HepG2 (cell line): ENCODE measurements around the gene DNASE2. TPM values are rescaled to one million over a fixed set of nuclear protein-coding genes. Genes with fewer than 3 reads are reported as not detected.

ENCODE experiments used
- DNMT3B ChIP-seq: conservative IDR thresholded peaks from 2 replicates; pipeline ENCODE4 v1.6.1; 2016; ENCODE audit warnings: missing biosample characterization, control low read depth
- NFYC ChIP-seq: IDR thresholded peaks from 2 replicates; pipeline ENCODE4 v1.6.1; 2016; ENCODE audit warnings: missing genetic modification reagents, missing compliant biosample characterization
- NR2C2 ChIP-seq: sonication (generic); formaldehyde crosslinking; IDR thresholded peaks from 2 replicates; pipeline ENCODE4 v1.4.0; 2020; ENCODE audit warnings: missing genetic modification reagents, mild to moderate bottlenecking, moderate library complexity, borderline replicate concordance
- PAWR ChIP-seq: sonication (generic); formaldehyde crosslinking; IDR thresholded peaks from 2 replicates; pipeline ENCODE4 v1.4.0; 2020; ENCODE audit warnings: missing genetic modification reagents, mild to moderate bottlenecking, borderline replicate concordance
- STAT5B ChIP-seq: sonication (generic); formaldehyde crosslinking; IDR thresholded peaks from 2 replicates; pipeline ENCODE4 v1.4.0; 2020; ENCODE audit warnings: missing genetic modification reagents
- TAF1 ChIP-seq: sonication (generic); formaldehyde crosslinking; IDR thresholded peaks from 2 replicates; pipeline ENCODE4 v1.4.0; 2020; ENCODE audit warnings: missing genetic modification reagents
- ZC3H13 ChIP-seq: sonication (generic); formaldehyde crosslinking; IDR thresholded peaks from 2 replicates; pipeline ENCODE4 v1.8.1; 2023; ENCODE audit warnings: mild to moderate bottlenecking, missing genetic modification reagents, moderate library complexity
- ZNF101 ChIP-seq: sonication (generic); formaldehyde crosslinking; IDR thresholded peaks from 2 replicates; pipeline ENCODE4 v1.4.0; 2020; ENCODE audit warnings: mild to moderate bottlenecking, low read depth, missing genetic modification reagents, borderline replicate concordance
- ZNF256 ChIP-seq: sonication (generic); formaldehyde crosslinking; conservative IDR thresholded peaks from 2 replicates; pipeline ENCODE4 v1.4.0; 2020; ENCODE audit warnings: missing genetic modification reagents
- ZNF468 ChIP-seq: sonication (generic); formaldehyde crosslinking; IDR thresholded peaks from 2 replicates; pipeline ENCODE4 v1.8.0; 2022; ENCODE audit warnings: mild to moderate bottlenecking, moderate library complexity, missing genetic modification reagents
- ZNF552 ChIP-seq: sonication (generic); formaldehyde crosslinking; IDR thresholded peaks from 2 replicates; pipeline ENCODE4 v1.9.0; 2022; ENCODE audit warnings: missing genetic modification reagents, mild to moderate bottlenecking, borderline replicate concordance
- ZNF558 ChIP-seq: sonication (generic); formaldehyde crosslinking; IDR thresholded peaks from 2 replicates; pipeline ENCODE4 v1.9.0; 2022; ENCODE audit warnings: mild to moderate bottlenecking, missing genetic modification reagents, borderline replicate concordance
- polyA plus RNA-seq, 8 experiments: library from polyadenylated mRNA; depleted of rRNA in 3 of 8; stranded (reverse) in 7 of 8; unstranded in 1 of 8; fragments of >200 nt; fragmentation: Illumina TruSeq in 4 of 8; extraction: Trizol in 4 of 8; gene quantifications; 2 replicates each; pipeline versions ENCODE4 v1.2.1 to v1.2.3, GENCODE V29; 2011 to 2016; ENCODE audit warnings: low read depth in 4 of 8, missing spikeins in 1 of 8, mixed read lengths in 1 of 8; ENCODE audit not compliant: insufficient read depth in 1 of 8
- total RNA-seq, 5 experiments: library from RNA; depleted of rRNA; stranded (reverse); fragments of >200 nt; fragmentation: Illumina TruSeq; extraction: Trizol; gene quantifications; 2 replicates each; pipeline ENCODE4 v1.2.3, GENCODE V29; 2016; ENCODE audit warnings: low read depth in 1 of 5
- TF ChIP-seq, protein P1 (sequence below): sonication (generic); formaldehyde crosslinking; IDR thresholded peaks from 2 replicates; pipeline ENCODE4 v1.4.0; 2020; ENCODE audit warnings: mild to moderate bottlenecking, missing genetic modification reagents
- TF ChIP-seq, protein P2 (sequence below): sonication (generic); formaldehyde crosslinking; IDR thresholded peaks from 2 replicates; pipeline ENCODE4 v1.8.0; 2023; ENCODE audit warnings: mild to moderate bottlenecking, missing genetic modification reagents
- TF ChIP-seq, protein P3 (sequence below): sonication (generic); formaldehyde crosslinking; IDR thresholded peaks from 2 replicates; pipeline ENCODE4 v1.8.0; 2022; ENCODE audit warnings: mild to moderate bottlenecking, missing genetic modification reagents, borderline replicate concordance
- TF ChIP-seq, protein P4 (sequence below): sonication (generic); formaldehyde crosslinking; IDR thresholded peaks from 2 replicates; pipeline ENCODE4 v1.8.0; 2022; ENCODE audit warnings: missing genetic modification reagents, mild to moderate bottlenecking, borderline replicate concordance

DNASE2 gene
- total and polyA plus RNA-seq, 2 of the 13 experiments (the other 11 are each of a cell fraction or from before 2014, with no cell fraction given), result 7.5 to 16.2 TPM

DNA sequence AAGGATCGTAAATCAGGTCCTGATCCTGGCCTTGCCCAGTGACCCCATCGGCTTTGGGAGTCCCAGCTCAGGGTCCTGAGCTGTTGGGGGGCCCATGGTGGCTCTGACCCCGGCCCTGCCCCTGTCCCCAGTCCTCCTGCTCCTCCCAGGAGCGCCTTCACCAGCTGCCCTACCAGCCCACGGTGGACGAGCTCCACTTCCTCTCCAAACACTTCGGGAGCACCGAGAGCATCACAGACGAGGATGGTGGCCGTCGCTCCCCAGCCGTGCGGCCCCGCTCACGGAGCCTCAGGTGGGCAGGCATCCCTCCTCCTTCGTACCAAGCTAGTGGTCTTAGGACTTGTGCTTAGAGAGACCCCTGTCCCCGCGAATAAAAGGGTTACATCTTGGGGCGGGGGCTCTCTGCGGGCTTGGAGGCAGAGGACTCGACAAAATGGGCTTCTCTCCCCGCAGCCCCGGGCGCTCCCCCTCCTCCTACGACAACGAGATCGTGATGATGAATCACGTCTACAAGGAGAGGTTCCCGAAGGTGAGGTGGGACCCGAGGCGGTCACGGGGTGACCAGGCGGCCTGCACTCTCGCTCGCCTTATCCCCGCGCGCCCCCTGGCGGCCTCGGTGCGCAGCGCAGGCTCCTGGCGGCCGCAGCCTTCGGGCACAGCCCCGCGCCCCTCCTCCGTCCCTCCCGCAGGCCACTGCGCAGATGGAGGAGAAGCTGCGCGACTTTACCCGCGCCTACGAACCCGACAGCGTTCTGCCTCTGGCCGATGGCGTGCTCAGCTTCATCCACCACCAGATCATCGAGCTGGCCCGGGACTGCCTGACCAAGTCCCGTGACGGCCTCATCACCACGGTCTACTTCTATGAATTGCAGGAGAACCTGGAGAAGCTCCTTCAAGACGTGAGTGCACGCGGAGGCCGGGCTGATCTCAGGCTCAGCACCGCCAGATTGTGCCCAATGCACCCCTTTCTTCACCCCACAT lies 33.8 kb downstream of the DNASE2 start (continued):
- TF ChIP-seq STAT5B (CRISPR knock-in tag), result no peak
- no peak for TF ChIP-seq DNMT3B (CRISPR knock-in tag)
- TF ChIP-seq, protein P1, sequence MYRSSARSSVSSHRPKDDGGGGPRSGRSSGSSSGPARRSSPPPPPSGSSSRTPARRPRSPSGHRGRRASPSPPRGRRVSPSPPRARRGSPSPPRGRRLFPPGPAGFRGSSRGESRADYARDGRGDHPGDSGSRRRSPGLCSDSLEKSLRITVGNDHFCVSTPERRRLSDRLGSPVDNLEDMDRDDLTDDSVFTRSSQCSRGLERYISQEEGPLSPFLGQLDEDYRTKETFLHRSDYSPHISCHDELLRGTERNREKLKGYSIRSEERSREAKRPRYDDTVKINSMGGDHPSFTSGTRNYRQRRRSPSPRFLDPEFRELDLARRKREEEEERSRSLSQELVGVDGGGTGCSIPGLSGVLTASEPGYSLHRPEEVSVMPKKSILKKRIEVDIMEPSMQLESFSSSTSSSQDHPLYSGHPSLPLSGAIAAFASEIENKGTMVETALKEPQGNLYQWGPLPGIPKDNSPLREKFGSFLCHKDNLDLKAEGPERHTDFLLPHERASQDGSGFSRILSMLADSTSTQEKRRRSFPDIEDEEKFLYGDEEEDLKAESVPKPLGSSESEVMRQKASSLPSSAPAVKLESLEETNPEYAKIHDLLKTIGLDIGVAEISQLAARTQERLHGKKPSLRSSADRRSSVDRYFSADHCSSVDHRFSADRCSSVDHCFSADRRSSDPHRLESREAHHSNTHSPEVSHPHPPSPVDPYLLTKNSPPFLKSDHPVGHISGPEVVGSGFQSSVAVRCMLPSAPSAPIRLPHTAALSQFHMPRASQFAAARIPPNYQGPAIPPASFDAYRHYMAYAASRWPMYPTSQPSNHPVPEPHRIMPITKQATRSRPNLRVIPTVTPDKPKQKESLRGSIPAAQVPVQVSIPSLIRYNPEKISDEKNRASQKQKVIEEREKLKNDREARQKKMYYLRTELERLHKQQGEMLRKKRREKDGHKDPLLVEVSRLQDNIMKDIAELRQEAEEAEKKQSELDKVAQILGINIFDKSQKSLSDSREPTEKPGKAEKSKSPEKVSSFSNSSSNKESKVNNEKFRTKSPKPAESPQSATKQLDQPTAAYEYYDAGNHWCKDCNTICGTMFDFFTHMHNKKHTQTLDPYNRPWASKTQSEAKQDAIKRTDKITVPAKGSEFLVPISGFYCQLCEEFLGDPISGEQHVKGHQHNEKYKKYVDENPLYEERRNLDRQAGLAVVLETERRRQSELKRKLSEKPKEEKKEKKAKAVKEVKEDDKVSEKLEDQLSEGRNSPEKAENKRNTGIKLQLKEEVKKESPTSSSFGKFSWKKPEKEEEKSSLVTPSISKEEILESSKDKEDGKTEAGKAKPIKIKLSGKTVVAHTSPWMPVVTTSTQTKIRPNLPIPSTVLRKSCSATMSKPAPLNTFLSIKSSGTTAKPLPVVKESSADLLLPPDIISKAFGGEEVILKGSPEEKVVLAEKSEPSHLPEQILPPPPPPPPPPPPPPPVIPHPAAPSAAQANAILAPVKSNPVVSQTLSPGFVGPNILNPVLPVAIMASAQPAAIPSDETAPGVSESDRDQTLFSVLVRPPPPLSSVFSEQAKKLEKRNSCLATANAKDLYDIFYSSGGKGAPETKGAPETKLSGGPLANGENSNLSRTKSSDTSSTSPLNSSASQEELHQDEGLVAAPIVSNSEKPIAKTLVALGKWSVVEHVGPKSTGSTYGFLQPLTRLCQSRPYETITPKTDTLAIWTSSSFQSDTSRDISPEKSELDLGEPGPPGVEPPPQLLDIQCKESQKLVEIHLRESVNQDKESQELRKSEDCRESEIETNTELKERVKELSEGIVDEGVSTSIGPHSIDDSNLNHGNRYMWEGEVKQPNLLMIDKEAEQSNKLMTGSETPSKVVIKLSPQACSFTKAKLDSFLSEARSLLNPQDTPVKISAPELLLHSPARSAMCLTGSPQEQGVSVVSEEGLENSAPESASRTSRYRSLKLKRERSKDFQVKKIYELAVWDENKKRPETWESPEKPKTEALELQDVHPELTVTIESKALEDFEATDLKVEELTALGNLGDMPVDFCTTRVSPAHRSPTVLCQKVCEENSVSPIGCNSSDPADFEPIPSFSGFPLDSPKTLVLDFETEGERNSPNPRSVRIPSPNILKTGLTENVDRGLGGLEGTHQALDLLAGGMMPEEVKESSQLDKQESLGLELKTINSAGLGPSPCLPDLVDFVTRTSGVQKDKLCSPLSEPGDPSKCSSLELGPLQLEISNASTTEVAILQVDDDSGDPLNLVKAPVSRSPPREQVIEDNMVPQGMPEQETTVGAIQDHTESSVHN (CRISPR knock-in tag), result no peak
- no peak for TF ChIP-seq ZNF256 (CRISPR knock-in tag)
- TF ChIP-seq ZNF101 (CRISPR knock-in tag), result no peak
- no peak for TF ChIP-seq PAWR (CRISPR knock-in tag)
- TF ChIP-seq ZC3H13 (CRISPR knock-in tag), result no peak
- TF ChIP-seq ZNF552 (CRISPR knock-in tag), result no peak
- TF ChIP-seq ZNF468 (CRISPR knock-in tag), result 0 out of 2 replicates have a peak, but pooled peaks have one; percentile 22
- no peak for TF ChIP-seq NFYC
- TF ChIP-seq, protein P2, sequence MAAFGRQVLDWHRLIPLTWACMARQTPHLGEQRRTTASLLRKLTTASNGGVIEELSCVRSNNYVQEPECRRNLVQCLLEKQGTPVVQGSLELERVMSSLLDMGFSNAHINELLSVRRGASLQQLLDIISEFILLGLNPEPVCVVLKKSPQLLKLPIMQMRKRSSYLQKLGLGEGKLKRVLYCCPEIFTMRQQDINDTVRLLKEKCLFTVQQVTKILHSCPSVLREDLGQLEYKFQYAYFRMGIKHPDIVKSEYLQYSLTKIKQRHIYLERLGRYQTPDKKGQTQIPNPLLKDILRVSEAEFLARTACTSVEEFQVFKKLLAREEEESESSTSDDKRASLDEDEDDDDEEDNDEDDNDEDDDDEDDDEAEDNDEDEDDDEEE, result 0 out of 2 replicates have a peak, but pooled peaks have one; percentile 39
- TF ChIP-seq, protein P3, sequence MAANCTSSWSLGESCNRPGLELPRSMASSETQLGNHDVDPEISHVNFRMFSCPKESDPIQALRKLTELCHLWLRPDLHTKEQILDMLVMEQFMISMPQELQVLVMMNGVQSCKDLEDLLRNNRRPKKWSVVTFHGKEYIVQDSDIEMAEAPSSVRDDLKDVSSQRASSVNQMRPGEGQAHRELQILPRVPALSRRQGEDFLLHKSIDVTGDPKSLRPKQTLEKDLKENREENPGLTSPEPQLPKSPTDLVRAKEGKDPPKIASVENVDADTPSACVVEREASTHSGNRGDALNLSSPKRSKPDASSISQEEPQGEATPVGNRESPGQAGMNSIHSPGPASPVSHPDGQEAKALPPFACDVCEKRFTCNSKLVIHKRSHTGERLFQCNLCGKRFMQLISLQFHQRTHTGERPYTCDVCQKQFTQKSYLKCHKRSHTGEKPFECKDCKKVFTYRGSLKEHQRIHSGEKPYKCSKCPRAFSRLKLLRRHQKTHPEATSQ, result no peak
- TF ChIP-seq ZNF558, result no peak
- no peak for TF ChIP-seq NR2C2 (CRISPR knock-in tag)
- TF ChIP-seq, protein P4, sequence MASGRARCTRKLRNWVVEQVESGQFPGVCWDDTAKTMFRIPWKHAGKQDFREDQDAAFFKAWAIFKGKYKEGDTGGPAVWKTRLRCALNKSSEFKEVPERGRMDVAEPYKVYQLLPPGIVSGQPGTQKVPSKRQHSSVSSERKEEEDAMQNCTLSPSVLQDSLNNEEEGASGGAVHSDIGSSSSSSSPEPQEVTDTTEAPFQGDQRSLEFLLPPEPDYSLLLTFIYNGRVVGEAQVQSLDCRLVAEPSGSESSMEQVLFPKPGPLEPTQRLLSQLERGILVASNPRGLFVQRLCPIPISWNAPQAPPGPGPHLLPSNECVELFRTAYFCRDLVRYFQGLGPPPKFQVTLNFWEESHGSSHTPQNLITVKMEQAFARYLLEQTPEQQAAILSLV (CRISPR knock-in tag), result peak; percentile 67; the same call in 1 of the 2 replicates
- TF ChIP-seq TAF1 (CRISPR knock-in tag), result no peak
